ENCODE measurements around the gene PHC2.

The PHC2 gene

DNA sequence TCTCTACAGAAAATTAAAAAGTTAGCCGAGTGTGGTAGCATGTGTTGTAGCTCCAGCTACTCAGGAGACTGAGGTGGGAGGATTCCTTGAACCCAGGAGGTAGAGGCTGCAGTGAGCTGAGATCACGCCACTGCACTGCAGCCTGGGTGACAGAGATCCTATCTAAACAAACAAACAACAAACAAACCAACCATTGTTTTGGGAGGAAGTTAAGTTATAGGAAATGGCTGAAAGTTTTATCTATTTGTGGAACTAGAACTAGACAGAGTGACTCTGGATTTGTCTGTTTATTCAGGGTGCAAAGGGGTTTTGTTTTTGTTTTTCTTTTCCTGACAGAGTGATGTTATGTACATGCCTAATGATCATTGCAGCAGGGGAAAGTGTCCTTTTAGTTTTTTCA is 143.6 kb downstream of the PHC2 start:
- no peak for DNase-seq

DNA sequence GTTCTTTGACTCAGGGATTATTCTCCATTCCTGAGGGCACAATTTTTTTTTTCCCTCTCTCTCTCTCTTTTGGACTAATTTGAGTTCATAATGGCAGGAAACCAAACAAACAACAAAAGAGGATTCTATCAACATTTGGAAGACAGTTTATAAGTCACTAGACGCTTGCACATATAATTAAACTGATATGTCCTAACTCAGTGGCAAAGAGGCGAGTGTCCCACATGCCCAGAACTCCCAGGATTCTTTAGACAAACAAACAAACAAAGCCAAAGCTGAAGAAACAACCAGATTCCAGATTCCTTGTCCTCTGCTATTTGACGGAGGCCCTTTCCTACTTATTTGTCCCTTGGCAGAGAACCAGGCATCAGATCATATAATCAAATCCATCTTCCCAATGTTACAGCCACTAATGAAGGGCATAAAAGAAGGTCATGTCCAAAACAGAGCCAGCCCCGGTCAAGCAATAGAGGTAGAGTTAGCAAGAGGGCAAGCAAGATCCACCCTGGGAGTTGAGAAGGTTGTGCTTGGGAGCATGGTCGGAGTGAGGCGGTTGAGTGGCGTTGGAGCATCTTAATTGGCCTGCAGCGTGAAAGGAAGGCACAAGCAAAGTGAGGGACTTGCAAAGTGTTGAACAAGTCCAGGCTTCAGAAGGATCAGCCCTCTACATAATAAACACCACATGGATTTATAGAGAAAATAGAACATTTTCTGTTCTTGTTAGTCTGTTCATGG is 144.3 kb downstream of the PHC2 start:
- no peak for DNase-seq

DNA sequence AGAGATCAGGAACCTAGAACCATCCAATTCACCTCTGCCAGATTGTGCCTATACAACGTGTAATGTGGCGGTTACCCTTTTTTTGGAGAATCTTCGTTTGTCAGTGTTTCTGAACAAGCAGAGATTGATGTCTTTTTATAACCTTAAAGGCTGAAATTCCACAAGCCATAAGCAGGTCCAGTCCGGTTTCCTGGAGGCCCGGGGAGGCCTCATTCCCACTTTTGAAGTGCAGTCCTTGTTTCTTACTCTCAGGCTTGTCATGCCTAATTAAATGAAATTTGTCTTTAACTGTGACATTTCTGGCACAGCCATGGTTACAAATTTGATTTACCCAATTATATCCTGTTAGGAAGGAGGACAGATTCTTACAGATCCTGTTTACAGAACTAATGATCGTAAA is 146.8 kb downstream of the PHC2 start:
- DNase-seq, result no peak

DNA sequence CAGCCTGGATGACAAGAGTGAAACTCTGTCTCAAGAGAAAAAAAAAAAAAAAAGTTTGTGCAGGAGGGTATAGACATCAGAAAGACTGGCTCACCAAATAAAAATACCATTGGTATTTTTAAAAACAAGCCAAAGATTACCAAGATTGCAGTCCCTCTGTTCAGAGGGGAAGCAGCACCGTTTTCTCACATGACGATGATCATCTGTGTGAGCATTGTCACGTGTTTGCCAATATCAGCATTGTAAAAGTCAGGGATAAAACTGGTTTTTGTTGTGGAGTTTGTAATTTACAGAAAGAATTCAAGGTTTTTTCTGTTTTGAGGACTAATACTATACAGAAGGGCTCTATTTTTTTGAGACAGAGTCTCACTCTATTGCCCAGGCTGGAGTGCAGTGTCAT is 148.1 kb downstream of the PHC2 start:
- no peak for DNase-seq

DNA sequence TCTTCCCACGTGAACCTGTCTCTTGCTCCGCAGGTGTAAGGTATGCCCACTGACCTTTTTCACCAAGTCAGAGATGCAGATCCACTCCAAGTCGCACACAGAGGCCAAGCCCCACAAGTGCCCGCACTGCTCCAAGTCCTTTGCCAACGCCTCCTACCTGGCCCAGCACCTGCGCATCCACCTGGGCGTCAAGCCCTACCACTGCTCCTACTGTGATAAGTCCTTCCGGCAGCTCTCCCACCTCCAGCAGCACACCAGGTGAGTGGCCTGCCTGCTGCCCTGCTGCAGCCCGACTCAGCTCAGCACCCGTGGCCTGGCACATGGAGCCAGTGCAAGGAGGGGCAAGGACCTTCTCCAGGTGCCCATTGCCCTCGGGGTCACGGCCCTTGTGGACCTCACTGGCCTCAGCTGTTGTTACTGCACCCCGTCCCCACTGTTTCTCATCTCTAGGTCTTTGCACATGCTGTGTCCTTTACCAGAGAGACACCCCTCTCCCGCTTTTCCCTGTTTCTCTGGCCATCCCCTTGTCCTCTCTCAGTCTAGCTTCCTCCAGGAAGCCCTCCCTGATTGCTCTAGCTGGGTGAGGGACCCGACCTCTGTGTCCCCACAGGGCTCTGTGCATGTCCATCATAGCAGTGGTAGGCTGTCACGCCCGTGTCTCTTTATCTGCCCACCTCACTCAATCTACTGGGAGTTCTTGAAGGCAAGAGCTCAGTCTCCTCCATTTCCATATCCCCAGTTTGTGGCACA is 149.2 kb downstream of the PHC2 start:
- no peak for DNase-seq

DNA sequence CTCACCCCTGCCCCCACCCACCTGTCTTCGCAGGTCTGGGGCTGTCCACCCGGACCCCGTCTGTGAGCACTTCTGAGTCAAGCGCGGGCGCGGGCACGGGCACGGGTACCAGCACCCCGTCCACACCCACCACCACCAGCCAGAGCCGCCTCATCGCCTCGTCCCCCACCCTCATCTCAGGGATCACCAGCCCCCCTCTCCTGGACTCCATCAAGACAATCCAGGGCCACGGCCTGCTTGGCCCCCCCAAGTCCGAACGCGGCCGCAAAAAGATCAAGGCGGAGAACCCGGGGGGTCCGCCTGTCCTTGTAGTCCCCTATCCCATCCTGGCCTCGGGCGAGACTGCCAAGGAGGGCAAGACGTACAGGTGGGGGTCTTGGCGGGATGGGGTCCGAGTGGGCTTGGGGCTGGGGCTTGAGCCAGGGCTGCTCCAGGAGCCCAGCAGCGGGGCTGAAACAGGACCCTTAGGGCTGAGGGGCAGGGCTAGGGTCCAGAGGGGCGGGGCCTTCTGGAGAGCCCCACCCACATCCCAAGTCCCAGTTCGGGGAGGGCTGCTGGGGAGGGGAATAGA is 150.7 kb downstream of the PHC2 start:
- DNase-seq, result no peak

DNA sequence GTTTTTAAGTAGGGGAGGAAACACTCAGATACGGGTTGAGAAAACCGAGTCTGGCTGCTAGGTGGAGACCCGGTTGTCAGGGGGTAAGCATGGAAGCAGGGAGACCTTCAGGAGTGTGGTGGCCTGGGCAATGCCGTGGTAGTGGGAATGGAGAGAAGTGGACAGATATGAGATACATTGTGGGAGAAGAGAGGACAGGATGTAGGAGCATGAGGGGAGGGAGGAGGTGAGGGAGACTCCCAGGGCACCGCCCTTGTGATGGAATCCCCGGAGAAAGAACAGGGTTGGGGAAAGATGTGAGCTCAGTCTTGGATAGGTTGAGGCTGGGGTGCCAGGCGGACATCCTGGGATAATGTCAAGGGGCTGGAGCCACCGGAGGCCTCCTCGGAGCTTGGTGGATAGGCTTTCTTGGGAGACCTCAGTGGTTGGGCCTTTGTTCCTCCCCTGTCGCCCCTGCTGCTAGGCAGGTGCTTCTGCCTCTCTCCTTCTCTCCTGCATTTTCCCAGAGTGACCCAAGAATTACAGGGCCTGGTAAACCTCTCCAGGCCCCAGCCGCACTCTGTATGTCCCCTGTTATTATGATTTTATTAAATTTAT is 153.3 kb downstream of the PHC2 start:
- no peak for DNase-seq

DNA sequence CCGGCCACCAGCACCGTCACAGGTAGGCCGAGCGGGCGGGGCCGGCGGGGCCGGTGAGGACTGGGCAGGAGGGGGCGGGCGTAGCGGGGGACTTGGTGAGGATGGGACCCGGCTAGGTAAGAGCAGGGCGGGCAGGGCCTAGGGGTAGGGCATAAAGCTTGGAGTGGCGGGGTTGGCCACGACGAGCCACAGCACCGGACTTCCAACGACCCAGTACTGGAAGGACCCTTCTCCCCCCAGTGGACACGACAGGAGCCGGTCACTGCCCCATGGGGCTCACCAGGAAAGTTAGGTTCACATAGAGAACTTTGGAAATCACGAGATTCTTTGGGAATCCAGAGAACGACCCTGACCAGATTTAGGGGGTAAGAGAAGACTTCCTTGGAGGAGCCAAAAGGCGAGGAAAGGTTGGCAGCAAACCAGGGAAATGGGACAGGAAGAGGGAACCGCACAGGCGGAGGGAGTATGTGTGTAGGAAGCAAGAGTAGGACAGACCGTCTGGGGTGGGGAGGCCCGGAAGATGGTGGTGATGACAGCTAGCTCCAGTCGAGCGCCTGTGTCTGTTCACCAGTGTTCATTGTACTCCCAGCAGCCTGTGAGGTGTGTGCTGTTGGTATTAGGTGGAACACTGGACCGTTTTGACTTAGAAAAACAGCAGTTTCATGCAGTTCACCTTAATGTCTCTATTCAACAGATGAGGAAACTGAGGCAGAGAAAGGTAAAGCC is 154.2 kb downstream of the PHC2 start:
- no peak for DNase-seq

DNA sequence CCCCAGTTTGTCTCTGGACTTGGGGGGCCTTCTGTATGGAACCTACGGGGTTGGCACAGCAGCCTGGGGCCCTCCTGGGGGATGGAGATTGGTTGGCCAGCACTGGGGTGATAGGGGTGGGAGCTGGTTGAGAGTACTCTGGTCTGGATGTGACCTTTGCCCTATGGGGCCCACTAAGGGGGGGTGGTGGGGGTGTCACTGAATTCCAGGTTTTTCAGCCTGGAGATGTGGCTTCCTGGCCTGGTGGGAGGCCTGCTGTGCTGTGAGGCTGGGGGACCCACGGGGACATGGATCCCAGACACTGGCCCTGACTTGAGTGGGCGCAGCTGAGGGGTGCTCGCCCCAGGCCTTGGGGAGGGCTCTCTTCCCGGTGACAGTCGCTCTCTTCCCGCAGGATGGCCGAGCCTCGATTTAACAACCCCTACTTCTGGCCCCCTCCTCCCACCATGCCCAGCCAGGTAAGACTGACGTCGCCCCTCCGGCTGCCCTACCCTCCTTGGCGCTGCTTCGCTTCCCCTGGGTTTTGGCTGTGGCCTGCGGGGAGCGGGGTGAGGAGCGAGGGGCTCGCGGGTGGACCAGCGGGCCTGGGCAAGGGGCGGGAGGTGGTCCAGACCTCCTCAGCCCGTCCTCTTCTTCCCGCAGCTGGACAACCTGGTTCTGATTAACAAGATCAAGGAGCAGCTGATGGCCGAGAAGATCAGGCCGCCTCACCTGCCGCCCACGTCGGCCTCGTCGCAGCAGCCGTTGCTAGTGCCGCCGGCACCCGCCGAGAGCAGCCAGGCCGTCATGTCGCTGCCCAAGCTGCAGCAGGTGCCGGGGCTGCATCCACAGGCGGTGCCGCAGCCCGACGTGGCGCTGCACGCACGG is 155.0 kb downstream of the PHC2 start:
- DNase-seq, result no peak

DNA sequence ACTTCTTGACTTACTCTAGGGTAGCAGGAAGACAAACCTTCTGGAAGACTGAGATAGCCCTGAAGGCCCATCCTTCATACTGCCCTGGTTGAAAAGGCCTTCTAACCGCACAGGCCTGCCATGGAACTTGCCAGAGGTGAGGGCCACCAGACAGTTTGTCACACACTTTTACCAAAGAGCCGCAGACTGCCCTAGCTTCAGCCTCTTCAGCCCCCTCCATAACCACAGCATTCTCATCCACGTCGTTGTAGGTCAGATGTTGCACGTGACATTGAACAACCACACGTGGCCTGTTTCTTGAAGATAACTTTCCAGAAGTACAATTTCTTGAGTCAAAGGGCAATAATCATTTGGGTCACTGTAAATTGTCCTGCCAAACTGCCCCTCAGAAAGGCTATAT is 155.7 kb downstream of the PHC2 start:
- DNase-seq, result no peak

DNA sequence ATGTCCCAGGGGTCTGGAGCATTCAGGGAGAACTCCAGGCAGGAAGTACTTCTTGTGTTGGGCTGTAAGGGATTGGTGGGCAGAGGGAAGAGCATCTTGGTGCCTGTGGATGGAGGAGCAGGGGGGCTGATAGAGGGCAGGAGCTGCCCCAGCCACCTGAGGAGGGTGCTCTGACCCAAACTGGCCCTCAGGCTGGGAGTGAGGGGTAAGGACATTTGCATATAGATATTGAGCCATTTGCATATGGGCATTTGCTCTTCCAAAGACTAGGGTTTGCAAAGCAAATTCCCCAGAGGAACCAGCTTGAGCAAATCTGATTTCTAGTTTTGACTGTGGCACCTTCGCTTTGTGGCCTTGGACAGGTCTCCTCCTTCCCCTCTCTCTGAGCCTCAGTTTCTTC is 156.4 kb downstream of the PHC2 start:
- DNase-seq, result no peak

DNA sequence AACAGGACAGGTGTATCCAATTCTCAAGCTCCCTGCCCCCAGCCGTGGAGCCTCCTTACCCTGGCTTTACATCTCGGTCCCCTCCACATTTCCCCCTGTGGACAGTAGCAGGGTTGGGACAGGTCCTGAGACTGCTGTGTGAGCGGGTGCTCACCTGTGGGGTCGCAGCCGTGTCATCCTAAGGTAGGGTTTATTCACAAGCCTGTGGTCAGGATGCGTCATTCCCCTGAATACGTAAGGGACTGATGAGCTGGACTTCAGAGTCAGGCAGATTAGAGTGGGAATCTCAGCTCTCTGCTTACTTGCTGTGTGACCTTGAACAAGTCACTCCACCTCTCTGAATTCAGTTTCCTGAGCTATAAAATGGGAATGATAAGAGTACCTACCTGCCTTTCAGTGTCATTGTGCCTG is 156.9 kb downstream of the PHC2 start:
- no peak for DNase-seq
